ENCODE measurements around the gene PRDM16. TPM values are rescaled to one million over a fixed set of nuclear protein-coding genes. Genes with fewer than 3 reads are reported as not detected.

PRDM16 gene
- total RNA-seq, 1 experiment from 2014 or later: 0.17 TPM

DNA sequence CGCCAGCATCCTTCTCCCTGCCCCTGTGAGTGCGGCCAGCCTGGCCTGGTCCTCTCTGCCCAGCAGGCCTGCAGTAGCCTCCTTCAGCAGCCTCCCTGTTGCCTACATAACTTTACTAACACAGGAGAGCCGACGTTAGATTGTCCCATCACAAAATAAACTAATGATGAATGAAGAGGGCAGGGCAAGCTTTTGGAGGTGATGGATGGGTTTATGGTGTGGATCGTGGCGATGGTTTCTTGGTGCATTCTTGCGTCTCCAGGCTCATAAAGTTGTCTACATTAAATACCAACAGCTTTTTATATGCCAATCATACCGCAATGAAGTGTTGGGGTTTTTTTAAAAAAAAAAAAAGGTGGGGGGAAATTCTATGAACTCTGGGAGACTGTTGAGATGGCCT is 164.5 kb downstream of the PRDM16 start:
- H3K79me1 ChIP-seq (ENCODE audit: insufficient read depth, low read depth, low read length, poor library complexity, severe bottlenecking): no peaks in the 10 kb centered on the region
- no peak for DNase-seq
- Mint-ChIP-seq H3K36me3 (ENCODE audit: insufficient read depth in 1 of 3, low read depth in 3 of 3) (no peaks in the 10 kb centered on the region), H3K9me3 (no peaks in the 10 kb centered on the region), H3K4me1 (peaks cover 4 to 18% of the 10 kb centered on the region in 2 experiments), H3K27me3 (ENCODE audit: low read depth) (no peaks in the 10 kb centered on the region; the same call in 1 of the 2 replicates), H3K27ac (no peak overlapping the region), H3K4me3 (no peak overlapping the region)
- H3T11ph ChIP-seq (ENCODE audit: low read length): no peak overlapping the region
- H3K9me3 ChIP-seq (ENCODE audit: control insufficient read depth, low read depth, low read length): no peaks in the 10 kb centered on the region
- no peak overlapping the region for H3K18ac ChIP-seq (ENCODE audit: insufficient read length, low read depth, low read length)
- no peak overlapping the region for H2BK15ac ChIP-seq (ENCODE audit: low read depth, low read length)
- H3K4me2 ChIP-seq (ENCODE audit: insufficient read depth, insufficient read length, low read length): no peak overlapping the region
- no peak overlapping the region for H2BK20ac ChIP-seq (ENCODE audit: low read depth, low read length, poor library complexity, severe bottlenecking)
- no peak overlapping the region for H3K27ac ChIP-seq (ENCODE audit: insufficient read length, low read depth, low read length)
- no peak overlapping the region for H2BK5ac ChIP-seq (ENCODE audit: insufficient read length, low read length)
- H4K20me1 ChIP-seq (ENCODE audit: control insufficient read depth, insufficient read depth, insufficient read length): no peaks in the 10 kb centered on the region
- TF ChIP-seq, protein P1, sequence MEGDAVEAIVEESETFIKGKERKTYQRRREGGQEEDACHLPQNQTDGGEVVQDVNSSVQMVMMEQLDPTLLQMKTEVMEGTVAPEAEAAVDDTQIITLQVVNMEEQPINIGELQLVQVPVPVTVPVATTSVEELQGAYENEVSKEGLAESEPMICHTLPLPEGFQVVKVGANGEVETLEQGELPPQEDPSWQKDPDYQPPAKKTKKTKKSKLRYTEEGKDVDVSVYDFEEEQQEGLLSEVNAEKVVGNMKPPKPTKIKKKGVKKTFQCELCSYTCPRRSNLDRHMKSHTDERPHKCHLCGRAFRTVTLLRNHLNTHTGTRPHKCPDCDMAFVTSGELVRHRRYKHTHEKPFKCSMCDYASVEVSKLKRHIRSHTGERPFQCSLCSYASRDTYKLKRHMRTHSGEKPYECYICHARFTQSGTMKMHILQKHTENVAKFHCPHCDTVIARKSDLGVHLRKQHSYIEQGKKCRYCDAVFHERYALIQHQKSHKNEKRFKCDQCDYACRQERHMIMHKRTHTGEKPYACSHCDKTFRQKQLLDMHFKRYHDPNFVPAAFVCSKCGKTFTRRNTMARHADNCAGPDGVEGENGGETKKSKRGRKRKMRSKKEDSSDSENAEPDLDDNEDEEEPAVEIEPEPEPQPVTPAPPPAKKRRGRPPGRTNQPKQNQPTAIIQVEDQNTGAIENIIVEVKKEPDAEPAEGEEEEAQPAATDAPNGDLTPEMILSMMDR (conservative IDR thresholded peaks at IDR 0.05): no peak
- H3K23ac ChIP-seq (ENCODE audit: insufficient read length, low read depth, low read length): no peak overlapping the region
- no peak overlapping the region for H4K5ac ChIP-seq (ENCODE audit: insufficient read length, low read depth, low read length)
- H3K9ac ChIP-seq (ENCODE audit: extremely low read depth, insufficient read length, low read length): no peak overlapping the region
- no peak overlapping the region for H2AK5ac ChIP-seq (ENCODE audit: insufficient read length, low read length)
- H3K23me2 ChIP-seq (ENCODE audit: insufficient read length, low read depth, low read length, poor library complexity, severe bottlenecking): no peaks in the 10 kb centered on the region
- H2BK120ac ChIP-seq (ENCODE audit: low read depth, low read length, poor library complexity, severe bottlenecking): no peak overlapping the region
- no peak overlapping the region for H4K91ac ChIP-seq (ENCODE audit: insufficient read length, low read depth, low read length)
- H2BK12ac ChIP-seq (ENCODE audit: insufficient read length, low read depth, low read length): no peak overlapping the region
- no peak overlapping the region for H2AFZ ChIP-seq (ENCODE audit: low read length)
- H3K4me1 ChIP-seq (ENCODE audit: insufficient read depth, low read length): no peaks in the 10 kb centered on the region
- no peak overlapping the region for H3K56ac ChIP-seq (ENCODE audit: insufficient read length, low read depth, low read length)
- H3K27me3 ChIP-seq (ENCODE audit: insufficient read depth, low read length): no peaks in the 10 kb centered on the region
- H4K8ac ChIP-seq (replicated peaks; ENCODE audit: insufficient read length, low read depth, low read length): no peak overlapping the region
- no peak overlapping the region for H3K4ac ChIP-seq (ENCODE audit: low read depth, low read length)
- no CpG with 5 or more reads among the region's 8 CpGs for WGBS (ENCODE audit: extremely low coverage, insufficient read length, low lambda C conversion rate)
- H3K14ac ChIP-seq (ENCODE audit: insufficient read depth, low read length): no peak overlapping the region
- no peaks in the 10 kb centered on the region for H3K79me2 ChIP-seq (ENCODE audit: insufficient read depth, low read length)

Measured in H9 (cell line).